Astrocyte (in vitro differentiated cells and primary cell): ENCODE measurements around the gene RMI2.

Experiments used
- EZH2 ChIP-seq: IDR thresholded peaks from 2 replicates; pipeline ENCODE4 v1.6.1; 2012; ENCODE audit warnings: mild to moderate bottlenecking, low read length, inconsistent platforms; ENCODE audit not compliant: insufficient read depth
- TF ChIP-seq, protein P1 (sequence below): IDR thresholded peaks from 2 replicates; pipeline ENCODE4 v1.5.1; 2011; ENCODE audit warnings: low read depth, mild to moderate bottlenecking, inconsistent platforms, low read length, moderate library complexity; ENCODE audit not compliant: insufficient read depth

DNA sequence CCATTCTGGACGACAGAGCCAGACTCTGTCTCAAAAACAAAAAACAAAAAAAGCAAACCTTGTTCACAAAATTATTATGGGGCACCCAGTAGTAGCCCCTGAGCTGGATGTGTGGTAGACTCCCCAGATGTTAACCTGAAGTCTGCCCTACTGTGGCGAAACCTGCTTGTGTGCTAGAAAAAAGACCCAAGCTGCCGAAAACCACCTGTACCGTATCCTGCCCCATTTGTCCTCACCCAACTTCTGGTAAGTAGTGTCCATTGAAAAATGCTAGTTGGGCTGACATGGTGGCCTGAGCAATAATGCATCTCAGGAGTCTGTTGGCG lies 9.1 kb downstream of the RMI2 start:
- TF ChIP-seq, protein P1, sequence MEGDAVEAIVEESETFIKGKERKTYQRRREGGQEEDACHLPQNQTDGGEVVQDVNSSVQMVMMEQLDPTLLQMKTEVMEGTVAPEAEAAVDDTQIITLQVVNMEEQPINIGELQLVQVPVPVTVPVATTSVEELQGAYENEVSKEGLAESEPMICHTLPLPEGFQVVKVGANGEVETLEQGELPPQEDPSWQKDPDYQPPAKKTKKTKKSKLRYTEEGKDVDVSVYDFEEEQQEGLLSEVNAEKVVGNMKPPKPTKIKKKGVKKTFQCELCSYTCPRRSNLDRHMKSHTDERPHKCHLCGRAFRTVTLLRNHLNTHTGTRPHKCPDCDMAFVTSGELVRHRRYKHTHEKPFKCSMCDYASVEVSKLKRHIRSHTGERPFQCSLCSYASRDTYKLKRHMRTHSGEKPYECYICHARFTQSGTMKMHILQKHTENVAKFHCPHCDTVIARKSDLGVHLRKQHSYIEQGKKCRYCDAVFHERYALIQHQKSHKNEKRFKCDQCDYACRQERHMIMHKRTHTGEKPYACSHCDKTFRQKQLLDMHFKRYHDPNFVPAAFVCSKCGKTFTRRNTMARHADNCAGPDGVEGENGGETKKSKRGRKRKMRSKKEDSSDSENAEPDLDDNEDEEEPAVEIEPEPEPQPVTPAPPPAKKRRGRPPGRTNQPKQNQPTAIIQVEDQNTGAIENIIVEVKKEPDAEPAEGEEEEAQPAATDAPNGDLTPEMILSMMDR, result no peak
- TF ChIP-seq EZH2, result no peak
